ENCODE results near the gene C3AR1.
"Not testable (repeated sequence)": the region's sequence is repeated elsewhere in the genome, so short reads cannot be mapped to it uniquely, and the experiment has no call there.

Gene C3AR1

DNA sequence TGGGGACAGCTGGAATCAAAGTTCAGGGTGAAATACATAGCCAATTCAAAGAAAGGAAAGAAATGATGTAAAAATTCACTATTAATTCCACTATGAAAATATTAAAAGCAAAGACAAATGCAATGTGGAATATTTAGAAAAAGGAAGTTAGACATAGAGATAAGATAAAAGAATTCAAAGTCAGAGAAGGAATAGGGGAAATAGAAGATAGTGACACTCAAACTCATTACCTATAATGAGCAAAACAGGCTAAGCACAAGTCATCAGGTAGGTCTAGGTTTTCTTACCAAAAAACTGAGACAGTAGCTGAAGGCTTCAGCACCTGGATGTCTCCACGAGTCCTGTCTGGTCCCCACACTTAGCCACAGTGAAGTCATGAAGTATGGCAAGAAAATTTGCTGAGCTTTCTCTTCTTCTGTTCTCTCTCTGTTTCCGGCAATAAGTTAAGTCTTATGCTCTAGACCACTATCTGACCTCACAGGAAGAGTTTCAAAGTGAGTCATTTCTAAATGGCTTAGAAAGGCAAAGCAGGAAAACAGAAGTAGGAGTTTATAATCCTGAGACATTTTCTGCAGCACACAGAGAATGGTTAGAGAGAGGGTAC lies at the start of gene C3AR1:
TSS of gene C3AR1 (minus strand) at position 369 of the 604 bp plus-strand sequence. CDS start 6,174 bp downstream, outside the sequence.
- no peak for DNase-seq

DNA sequence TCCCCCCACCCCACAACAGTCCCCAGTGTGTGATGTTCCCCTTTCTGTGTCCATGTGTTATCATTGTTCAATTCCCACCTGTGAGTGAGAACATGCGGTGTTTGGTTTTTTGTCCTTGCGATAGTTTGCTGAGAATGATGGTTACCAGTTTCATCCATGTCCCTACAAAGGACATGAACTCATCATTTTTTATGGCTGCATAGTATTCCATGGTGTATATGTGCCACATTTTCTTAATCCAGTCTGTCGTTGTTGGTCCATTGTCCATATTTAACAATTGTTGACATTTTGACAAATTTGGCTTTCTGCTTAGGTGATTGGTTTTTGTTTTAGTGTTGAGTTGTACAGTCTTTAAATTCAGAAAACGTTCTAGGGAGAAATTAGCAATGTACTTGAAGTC lies 47.0 kb upstream of the C3AR1 start:
- not testable (repeated sequence) for DNase-seq

DNA sequence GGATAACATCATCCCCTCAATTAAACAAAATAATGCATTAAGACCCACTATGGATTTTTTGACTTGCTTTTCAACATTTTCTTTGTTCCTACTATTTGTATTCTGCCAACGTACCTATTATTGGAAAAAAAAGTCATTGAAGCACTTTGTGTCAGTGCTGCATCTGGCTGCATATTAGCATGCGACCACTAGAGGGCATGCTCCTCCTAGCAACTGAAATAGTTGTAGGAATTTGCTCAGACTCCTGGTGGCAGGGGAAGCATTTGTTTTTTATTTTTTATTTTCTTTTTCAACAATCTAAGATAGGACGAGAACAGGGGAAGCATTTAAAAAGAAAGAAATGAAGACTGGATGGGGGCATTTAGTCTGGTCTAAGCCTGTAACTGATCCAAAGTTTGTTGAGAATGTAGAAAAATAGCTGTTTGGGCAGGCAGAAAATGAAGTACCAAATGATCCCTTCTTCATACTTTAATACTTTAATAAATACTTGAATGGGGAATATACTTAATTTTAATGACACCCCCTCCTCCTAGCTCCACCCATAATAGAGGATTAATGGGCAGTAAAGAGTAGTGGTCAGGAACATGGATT lies 42.7 kb upstream of the C3AR1 start:
- peak in 51 of 56 donors; percentile 1 to 91 (median 52) for DNase-seq

DNA sequence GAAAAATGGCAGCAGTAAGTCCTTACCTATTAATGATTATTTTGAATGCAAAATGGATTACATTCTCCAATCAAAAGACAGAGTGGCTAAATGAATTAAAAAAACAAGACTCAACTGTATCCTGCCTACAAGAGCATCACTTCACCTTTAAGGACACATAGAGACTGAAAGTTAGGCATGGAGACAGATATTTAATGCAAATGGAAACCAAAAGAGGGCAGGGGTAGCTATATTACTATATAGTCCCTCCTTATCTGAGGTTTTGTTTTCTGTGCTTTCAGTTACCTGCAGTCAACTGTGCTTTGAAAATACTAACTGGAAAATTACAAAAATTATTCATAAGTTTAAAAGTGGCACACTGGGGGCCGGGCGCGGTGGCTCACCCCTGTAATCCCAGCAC lies 33.1 kb upstream of the C3AR1 start:
- DNase-seq = no peak

DNA sequence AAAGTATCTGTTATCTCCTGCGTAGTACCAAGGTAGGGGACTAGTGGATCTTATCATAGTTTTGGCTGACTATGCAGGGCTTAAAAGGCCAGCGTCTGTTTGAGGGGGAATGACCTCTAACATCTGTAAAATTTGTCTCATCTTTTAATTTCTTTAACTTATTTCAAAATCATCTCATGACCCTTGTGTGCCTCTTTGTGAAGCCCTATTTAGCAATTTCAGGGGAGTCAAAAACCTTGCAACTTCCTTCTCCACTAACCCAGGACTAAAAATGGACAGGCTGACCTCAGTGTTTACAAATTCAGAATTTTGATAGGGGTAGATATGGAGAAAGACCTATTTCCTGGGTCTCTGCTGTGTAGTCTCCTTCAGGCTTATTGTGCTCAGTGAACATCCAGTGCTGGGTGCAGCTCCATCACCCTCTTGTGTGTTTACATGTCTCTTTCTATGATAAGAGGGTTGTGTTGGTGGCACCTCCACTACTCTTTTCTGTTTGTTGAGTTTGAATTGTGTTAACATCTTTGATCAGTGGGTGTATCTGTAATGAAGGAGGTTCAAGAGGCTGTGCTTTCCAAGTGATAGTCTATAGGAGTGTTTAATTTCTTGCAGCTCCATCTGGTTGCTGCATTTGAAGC lies 30.2 kb upstream of the C3AR1 start:
- no peak for DNase-seq

DNA sequence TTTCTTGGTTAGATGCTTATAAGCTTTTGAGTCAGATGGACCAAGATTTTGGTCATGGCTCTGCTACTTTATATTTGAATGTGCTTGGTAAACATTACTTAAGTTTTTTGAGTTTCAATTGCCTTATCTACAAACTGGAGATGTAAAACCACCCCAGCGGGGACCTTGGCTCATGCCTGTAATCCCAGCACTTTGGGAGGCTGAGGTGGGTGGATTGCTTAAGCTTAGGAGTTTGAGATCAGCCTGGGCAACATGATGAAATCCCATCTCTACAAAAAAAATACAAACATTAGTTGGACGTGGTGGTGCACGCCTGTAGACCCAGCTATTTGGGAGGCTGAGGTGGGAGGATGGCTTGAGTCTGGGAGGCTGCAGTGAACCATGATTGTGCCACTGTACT lies 27.1 kb upstream of the C3AR1 start:
- DNase-seq = no peak

DNA sequence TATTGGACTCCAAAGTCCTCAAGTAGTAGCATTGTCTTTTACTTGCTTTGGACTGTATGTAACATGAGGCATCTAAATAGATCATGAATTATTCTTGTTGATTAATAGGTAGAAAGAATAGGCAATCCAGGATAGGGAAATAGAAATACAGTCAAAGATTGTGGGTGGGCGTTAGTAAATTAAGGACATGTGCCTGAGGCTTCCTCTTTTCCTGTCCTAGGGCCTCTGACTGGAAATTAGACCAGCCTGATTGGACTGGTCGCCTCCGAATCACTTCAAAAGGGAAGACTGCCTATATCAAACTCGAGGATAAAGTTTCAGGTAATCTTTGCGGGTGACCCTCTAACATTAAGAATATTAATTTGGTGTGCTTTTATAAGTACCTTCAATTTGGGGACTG lies 23.6 kb upstream of the C3AR1 start:
- DNase-seq = no peak

DNA sequence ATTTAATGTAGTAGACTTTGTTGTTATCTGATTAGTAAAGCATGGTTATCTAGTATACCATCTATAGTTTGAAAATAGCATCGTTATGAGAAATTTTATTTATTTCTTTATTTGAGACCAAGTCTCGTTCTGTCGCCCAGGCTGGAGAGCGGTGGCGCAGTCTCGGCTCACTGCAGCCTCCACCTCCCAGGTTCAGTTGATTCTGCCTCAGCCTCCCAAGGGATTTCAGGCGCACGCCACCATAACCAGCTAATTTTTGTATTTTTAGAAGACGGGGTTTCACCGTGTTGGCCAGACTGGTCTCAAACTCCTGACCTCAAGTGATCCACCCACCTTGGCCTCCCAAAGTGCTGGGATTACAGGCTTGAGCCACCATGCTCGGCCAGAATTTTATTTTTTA lies 23.1 kb upstream of the C3AR1 start:
- DNase-seq = not testable (repeated sequence)

DNA sequence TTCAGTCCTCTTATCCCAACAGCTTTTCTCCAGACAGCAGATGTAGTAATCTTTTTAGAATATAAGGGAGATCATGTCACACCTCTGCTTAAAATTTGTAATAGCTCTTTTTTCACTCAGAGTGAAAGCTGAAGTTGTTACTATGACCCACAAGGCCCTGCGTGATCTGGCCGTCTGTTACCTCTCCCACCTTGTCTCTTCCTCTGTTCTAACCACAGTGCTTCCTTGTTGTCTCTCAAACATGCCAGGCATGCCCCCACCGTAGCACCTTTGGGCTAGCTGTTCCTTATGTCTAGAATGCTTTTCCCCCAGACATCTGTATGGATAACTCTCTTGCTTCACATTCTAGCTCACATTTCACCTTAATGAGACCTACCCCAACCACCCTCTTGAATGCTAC lies 22.4 kb upstream of the C3AR1 start:
- no peak for DNase-seq

DNA sequence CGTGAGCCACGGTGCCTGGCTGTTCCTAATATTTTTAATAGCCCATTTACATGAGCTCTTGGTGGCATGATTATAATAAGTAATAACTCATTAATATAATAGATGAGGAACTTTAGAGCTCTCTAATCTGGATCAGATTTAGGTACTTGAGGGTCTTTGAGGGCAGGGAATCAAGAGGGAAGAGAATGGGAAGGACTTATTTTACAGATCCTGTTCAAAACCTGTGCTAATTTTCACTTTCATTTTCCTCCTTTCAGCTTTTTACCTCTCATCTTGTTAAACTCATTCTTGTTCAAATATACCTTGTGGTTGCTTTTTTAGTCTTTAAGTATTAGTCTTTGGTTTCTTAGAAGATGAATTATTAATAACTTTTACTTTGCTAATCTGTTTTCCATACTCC lies 21.5 kb upstream of the C3AR1 start:
- no peak for DNase-seq

DNA sequence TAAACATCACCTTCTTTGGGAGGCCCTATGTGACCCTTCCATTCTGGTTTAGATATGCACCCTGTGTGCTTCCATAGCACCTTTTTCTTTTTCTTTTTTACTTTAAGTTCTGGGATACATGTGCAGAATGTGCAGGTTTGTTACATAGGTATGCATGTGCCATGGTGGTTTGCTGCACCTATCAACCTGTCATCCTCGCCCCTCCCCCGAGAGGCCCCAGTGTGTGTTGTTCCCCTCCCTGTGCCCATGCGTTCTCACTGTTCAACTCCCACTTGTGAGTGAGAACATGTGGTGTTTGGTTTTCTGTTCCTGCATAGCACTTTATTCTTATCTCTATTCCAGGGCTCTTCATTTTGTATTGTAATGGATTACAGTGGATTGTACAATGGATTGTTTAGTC lies 18.2 kb upstream of the C3AR1 start:
- DNase-seq = peak in 1 of 56 donors; percentile 7

DNA sequence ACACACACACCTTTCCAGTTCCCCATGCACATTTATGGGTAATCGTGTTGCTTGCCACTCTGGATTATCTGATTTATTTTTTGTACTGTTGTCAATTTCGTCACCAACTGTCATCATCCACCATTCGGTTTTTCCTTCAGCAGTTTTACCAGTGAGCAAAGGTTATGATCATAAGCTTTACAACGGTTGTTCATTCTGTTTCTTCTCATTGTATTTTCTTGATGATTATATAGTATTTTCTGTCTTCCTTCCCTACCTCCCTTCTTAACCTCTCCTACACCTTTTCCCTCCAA lies 16.6 kb upstream of the C3AR1 start:
- no peak for DNase-seq

DNA sequence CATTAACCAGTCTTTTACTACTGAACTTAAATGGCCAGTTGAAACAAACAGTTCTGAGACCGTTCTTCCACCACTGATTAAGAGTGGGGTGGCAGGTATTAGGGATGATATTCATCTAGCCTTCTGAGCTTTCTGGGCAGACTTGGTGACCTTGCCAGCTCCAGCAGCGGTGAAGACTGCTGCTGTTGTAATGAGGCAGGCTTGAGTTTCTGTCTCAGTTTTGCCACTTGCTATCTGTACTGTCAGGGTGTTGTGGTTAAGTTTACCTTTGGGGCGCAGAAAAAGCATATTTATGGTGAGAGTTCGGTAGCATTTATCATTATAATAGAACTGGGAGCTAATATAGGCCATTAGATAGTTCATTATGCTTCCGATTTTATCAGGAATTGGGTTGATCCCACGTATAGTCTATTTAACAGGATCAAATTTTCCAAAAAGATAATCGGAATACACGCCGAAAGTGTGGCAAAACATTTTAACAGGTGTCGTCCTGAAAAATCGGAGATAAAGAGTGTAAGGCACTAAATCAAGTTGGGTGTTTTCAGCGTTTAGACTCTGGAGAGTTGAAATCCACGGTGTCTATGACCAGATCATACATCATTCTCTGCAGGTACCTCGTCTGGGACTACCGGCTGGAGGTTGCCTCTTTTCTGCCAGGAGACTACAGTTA lies 15.2 kb upstream of the C3AR1 start:
- DNase-seq = peak in 10 of 56 donors; percentile 1 to 43 (median 8)

DNA sequence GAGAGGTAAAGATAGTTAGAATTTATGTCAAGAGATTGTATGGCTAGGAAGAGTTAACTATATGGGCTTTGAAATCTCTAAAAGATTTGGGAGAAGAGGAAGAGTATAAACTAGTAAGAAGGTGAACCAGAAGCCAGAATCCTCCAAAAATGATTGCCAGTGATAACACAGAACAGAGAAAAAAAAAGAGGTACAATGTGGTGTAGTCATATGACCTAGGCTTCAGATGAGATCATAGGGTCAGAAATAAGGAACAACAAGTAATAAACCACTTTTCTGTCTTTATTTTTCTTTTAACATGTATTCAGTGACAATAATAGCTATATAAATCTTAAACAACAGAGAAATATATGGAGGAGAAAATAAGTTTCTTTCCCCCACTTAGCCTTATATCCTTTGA lies 14.0 kb upstream of the C3AR1 start:
- DNase-seq = no peak

DNA sequence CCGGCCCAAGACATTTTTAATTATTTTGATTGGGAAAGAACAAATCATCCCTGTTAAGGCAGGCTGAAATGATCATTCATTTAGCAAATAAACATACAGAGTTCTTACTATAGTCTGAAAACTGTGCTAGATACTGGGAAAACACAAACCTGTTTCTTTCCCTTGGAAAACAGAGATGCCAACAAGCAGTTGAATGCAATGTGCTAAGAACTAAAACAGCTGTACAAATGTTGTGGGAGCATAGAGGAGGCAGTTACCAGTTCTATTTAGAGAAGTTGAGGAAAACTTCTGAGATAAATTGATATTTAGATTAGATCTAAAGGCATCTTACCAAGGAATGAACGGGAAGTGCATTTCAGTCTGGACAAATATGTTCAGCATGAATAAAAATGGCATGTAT lies 12.8 kb upstream of the C3AR1 start:
- no peak for DNase-seq

DNA sequence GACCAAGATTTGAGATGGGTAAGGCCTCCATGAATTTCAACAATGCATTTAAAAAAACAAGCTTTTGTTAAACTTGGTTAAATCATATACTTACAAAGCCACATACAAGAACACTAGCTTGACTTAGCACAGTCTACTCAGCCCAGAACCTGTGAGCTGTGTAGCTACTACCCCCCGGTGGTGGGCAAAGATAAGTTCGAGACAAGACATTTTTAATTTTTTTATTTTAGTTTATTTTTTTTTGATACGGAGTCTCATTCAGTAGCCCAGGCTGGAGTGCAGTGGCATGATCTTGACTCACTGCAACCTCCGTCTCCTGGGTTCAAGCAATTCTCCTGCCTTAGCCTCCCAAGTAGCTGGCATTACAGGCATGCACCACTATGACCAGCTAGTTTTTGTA lies 12.2 kb upstream of the C3AR1 start:
- DNase-seq = peak in 15 of 56 donors; percentile 1 to 53 (median 8)

DNA sequence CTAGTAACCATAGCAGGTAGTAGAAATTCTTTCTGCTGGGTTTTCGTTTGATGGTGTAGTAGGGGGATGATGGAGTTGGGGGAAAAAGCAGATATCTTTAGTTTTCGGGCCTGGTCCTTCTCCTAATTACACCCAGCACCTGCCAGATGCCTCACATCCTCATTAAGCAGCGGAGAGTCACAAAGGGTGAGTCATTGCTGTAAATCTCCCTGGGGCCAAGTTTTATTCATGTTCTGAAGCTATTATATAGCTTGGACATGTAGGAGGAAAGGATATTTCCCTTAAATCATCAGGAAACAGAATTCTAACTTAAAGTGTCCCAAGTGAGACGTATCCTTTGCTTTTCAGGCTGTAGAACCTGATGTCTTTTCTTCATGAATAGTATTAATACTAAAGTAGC lies 11.0 kb upstream of the C3AR1 start:
- no peak for DNase-seq

DNA sequence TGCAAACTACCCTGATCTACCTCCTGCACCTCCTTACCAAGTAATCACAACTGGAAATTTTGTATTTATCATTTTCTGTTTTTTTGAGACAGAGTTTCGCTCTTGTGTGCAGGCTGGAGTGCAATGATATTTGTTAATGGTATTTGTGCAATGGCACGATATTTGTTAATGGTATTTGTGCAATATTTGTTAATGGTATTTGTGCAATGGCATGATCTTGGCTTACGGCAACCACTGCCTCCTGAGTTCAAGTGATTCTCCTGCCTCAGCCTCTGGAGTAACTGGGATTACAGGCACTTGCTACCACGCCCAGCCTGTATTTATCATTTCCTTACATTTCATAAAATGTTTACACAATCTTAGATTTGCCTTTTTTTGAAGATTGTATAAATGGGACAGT lies 10.2 kb upstream of the C3AR1 start:
- DNase-seq = no peak

DNA sequence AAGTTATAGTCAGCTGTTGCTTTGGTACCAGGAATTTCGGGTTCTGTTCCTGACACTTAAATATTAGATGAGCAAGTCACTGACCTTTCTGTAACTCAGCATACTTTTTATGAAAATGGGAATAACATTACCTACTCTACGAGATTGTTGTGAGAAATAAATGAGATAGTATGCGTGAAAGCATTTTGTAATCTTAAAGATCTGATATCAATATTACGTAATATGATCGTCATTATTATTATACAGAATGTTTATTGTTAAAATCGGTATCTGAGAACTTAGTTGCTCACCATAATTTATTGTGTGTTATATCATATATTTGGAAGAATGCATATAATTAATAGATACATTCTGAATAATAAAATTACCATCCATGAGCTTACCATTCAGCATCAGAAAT lies 9.8 kb upstream of the C3AR1 start:
- no peak for DNase-seq

DNA sequence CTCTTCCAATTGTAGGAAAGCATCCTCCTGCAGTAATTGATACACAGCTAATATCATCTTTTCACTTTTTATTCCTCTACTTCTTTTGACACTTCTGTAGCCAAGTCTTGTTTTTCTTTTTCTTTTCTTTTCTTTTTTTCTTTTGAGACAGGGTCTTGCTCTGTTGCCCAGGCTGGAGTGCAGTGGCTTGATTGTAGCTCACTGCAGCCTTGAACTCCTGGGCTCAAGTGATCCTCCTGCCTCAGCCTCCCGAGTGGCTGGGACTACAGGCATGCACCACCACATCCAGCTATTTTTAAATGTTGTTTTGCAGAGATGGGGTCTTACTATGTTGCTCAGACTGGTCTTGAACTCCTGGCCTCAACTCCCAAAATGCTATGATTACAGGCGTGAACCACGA lies 5.7 kb upstream of the C3AR1 start:
- not testable (repeated sequence) for DNase-seq

DNA sequence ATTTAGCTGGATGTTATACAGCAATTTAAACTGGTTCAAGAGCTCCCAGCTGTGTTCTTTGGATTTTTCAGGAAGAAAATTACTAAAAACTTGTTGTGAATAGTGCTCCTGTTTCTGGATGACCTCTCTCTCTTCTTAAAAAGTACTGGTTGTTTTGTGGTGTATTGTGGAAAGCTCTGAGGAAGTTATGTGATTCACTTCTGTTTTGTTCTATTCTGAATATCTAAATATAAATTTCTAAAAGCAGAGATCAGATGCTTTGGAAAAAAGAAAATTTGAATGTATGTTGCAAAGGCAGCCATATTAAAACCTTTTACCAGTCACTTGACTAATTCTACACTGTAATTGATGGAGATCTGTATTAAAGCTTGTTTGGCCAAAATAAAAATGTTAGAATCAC lies 3.4 kb upstream of the C3AR1 start:
- no peak for DNase-seq

DNA sequence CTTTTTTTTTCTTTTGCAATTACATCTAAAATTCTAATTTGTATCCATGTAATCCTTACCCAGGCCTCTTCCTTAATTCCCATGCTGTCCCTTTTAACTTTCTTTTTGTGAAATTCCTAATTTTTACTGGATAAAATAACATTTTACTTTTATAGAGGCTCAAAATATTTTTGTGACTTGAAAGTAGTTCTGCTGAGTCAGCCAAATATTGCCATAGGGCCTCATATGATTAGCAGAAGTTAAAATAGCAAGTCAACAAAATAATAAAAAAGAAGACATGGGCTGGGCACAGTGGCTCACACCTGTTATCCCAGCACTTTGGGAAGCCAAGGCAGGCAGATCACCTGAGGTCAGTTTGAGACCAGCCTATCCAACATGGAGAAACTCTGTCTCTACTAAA lies 2.0 kb downstream of the C3AR1 start:
- no peak for DNase-seq

DNA sequence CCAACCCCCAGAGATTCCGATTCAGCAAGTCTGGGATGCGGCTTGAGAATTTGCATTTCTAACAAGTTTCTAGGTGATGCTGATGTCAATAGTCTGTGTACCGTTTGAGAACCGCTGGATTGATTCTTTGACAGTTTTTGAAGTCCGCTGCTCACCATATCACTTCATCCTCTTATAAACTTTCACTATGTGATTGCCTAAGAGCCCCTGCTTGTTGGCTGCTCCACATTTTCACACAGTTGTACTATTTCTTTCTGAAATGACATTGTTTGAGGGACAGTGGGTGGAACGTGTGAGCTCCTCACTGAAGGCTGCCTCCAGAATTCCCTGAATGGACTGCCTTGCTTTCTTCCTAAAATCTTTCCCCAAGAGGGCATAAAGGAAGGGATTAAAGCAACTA lies 7.7 kb downstream of the C3AR1 start:
- DNase-seq = no peak

All from nucleus accumbens (tissue), 56 donors.